ENCODE measurements around the gene TIPRL.

GRCh38 chr1:168172250-168172915 lies 6.4 kb upstream of the TIPRL start:
- TF ChIP-seq, protein P1, sequence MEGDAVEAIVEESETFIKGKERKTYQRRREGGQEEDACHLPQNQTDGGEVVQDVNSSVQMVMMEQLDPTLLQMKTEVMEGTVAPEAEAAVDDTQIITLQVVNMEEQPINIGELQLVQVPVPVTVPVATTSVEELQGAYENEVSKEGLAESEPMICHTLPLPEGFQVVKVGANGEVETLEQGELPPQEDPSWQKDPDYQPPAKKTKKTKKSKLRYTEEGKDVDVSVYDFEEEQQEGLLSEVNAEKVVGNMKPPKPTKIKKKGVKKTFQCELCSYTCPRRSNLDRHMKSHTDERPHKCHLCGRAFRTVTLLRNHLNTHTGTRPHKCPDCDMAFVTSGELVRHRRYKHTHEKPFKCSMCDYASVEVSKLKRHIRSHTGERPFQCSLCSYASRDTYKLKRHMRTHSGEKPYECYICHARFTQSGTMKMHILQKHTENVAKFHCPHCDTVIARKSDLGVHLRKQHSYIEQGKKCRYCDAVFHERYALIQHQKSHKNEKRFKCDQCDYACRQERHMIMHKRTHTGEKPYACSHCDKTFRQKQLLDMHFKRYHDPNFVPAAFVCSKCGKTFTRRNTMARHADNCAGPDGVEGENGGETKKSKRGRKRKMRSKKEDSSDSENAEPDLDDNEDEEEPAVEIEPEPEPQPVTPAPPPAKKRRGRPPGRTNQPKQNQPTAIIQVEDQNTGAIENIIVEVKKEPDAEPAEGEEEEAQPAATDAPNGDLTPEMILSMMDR (IDR thresholded peaks at IDR 0.05) = no peak
- no peak for TF ChIP-seq POLR2A (IDR thresholded peaks at IDR 0.05)
